Left renal cortex interstitium (tissue), 4 donors: Measurements from ENCODE around the gene GP1BB. TPM values are rescaled to one million over a fixed set of nuclear protein-coding genes. Genes with fewer than 3 reads are reported as not detected.

Source experiments
- DNase-seq, 4 donors: peaks; one replicate each; pipeline ENCODE4 v3.0.0-alpha.2; 2013; ENCODE audit warnings: low read depth in 4 of 4, low spot score in 2 of 4, missing footprints in 1 of 4
- polyA plus RNA-seq, 4 donors: library from polyadenylated mRNA; unstranded; fragments of 120-200 nt; gene quantifications; one replicate each; pipeline ENCODE4 v1.2.1, GENCODE V29; 2013; ENCODE audit not compliant: insufficient read length in 4 of 4

Gene GP1BB
- polyA plus RNA-seq, 4 donors: 3.0 to 6.5 (median 4.2) TPM

GRCh38 chr22:19739448-19739895 is 16.1 kb downstream of the GP1BB start:
- no peak for DNase-seq

GRCh38 chr22:19739911-19740449 is 16.6 kb downstream of the GP1BB start:
- DNase-seq: no peak

- DNase-seq: no peak
Observed at GRCh38 chr22:19740586-19740985, 17.2 kb downstream of the GP1BB start.

GRCh38 chr22:19741053-19741452 is 17.7 kb downstream of the GP1BB start:
- DNase-seq: no peak

- no peak for DNase-seq
Observed at GRCh38 chr22:19742160-19743066, 19.1 kb downstream of the GP1BB start.

GRCh38 chr22:19743081-19743480 is 19.7 kb downstream of the GP1BB start:
- no peak for DNase-seq

GRCh38 chr22:19743651-19744050 is 20.3 kb downstream of the GP1BB start:
- no peak for DNase-seq

- DNase-seq: no peak
Observed at GRCh38 chr22:19744350-19745006, 21.1 kb downstream of the GP1BB start.

- no peak for DNase-seq
Observed at GRCh38 chr22:19745155-19746101, 22.1 kb downstream of the GP1BB start.

GRCh38 chr22:19746726-19747125 is 23.4 kb downstream of the GP1BB start:
- DNase-seq: no peak

GRCh38 chr22:19747551-19747950 is 24.2 kb downstream of the GP1BB start:
- no peak for DNase-seq

GRCh38 chr22:19748139-19748538 is 24.8 kb downstream of the GP1BB start:
- DNase-seq: no peak

GRCh38 chr22:19748991-19749664 is 25.8 kb downstream of the GP1BB start:
- DNase-seq: no peak

GRCh38 chr22:19749876-19750275 is 26.5 kb downstream of the GP1BB start:
- DNase-seq: no peak

- DNase-seq: no peak
Observed at GRCh38 chr22:19750507-19751490, 27.5 kb downstream of the GP1BB start.

- DNase-seq: no peak
Observed at GRCh38 chr22:19751497-19752245, 28.3 kb downstream of the GP1BB start.

- no peak for DNase-seq
Observed at GRCh38 chr22:19753090-19753842, 29.9 kb downstream of the GP1BB start.
